GM10248 (cell line): Measurements from ENCODE around the gene TMEM150B.

ENCODE experiments used
- CTCF ChIA-PET: fragments of 300-600 bp; sonication (Branson Sonifier 250); formaldehyde crosslinking; extraction: SDS; loops from one replicate; lab custom pipeline; 2021; ENCODE audit warnings: antibody characterized with exemption; lab: Yijun Ruan, JAX
- POLR2A ChIA-PET: fragments of 350-650 bp; sonication (Branson Sonifier 250); formaldehyde crosslinking; extraction: SDS; loops from one replicate; lab custom pipeline; 2020; ENCODE audit warnings: antibody characterized with exemption; lab: Yijun Ruan, JAX
- DNase-seq: peaks from one replicate; pipeline ENCODE4 v3.0.0; 2012; ENCODE audit errors: extremely low spot score
- TF ChIP-seq, protein P1 (sequence below): IDR thresholded peaks from 2 replicates; pipeline ENCODE4 v1.5.1; 2012; ENCODE audit warnings: mild to moderate bottlenecking, low read depth; ENCODE audit errors: extremely low read depth, missing control alignments, control extremely low read depth

The TMEM150B gene

DNA sequence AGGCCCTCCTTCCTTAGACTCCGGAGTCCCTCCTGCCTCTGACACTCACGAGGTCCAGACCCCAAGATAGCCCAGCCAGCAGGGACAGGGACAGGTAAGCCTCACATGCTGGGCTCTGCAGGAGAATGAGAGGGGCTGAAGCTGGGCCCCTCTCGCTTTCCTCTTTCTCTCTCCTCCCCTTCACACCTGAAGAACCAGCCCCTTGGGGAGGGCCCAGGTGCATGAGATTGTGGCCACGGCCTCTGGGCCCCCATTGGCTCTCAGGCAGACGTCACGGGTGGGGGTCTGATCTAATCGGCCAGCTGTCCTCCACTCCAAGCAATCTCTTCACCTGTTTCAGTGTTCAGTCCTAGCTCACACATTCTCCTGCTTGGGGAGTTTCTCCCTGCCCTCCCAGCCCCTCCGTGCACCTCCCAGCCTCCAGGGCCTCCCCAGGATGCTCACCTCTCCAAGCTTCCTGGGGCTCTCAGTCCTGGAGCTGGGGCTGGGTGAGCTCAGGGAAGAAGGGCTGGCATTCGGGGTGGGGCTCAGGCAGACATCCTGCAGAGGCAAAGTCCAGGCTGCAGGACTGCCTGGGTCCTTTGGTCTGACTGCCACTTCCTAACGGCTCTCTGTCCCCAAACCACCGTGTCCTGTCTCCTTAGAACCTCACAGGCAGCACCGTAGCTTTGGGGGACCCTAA, 2.8 kb downstream of the TMEM150B start:
- DNase-seq = no peak
- TF ChIP-seq, protein P1, sequence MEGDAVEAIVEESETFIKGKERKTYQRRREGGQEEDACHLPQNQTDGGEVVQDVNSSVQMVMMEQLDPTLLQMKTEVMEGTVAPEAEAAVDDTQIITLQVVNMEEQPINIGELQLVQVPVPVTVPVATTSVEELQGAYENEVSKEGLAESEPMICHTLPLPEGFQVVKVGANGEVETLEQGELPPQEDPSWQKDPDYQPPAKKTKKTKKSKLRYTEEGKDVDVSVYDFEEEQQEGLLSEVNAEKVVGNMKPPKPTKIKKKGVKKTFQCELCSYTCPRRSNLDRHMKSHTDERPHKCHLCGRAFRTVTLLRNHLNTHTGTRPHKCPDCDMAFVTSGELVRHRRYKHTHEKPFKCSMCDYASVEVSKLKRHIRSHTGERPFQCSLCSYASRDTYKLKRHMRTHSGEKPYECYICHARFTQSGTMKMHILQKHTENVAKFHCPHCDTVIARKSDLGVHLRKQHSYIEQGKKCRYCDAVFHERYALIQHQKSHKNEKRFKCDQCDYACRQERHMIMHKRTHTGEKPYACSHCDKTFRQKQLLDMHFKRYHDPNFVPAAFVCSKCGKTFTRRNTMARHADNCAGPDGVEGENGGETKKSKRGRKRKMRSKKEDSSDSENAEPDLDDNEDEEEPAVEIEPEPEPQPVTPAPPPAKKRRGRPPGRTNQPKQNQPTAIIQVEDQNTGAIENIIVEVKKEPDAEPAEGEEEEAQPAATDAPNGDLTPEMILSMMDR = no peak
- ChIA-PET CTCF (interaction anchor here (1.2 to 3.8 kb wide), 4 partner anchors 17 to 182 kb away, joined by 3 to 23 read pairs (median 6); no protein-coding TSS in a partner anchor), POLR2A (no interaction called here)

DNA sequence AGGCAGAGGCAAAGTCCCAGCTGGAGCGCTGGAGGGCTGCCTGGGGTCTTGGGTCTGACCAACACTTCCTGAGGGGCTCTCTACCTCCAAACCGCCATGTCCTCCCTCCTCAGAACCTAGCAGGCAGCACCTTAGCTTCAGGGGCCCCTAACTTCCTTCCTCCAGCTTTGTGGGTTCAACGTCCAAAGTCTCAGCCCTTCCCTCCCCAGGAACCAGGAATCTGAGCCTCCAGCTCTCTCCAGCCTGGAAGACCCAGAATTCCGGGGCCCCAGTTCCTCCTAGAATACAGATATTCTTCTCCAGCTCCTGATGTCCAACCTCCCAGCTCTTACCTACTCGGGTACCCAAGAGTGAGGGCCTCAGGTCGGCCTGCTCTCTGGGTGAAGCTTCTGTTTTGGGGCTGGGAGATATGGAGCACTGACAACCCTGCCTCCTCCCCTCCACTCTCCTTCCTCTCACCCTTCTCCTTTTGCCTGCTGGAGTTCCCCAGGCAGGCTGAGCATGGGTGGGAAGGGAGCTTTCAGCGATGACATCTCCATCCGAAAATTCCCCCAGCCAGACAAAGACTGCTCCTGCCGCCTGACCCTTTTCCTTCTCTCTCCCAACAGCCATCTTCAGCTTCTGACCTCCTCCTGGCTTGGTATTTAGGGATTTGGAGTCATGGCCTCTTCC, 3.5 kb downstream of the TMEM150B start:
- CTCF ChIA-PET = interaction anchor here (1.0 to 3.8 kb wide), 5 partner anchors 17 to 183 kb away, joined by 3 to 23 read pairs (median 4); no protein-coding TSS in a partner anchor
- POLR2A ChIA-PET = no interaction called here
- no peak for DNase-seq
- TF ChIP-seq, protein P1 = no peak

GRCh38 chr19:55320844-55321419, 4.2 kb downstream of the TMEM150B start:
- ChIA-PET POLR2A (no interaction called here), CTCF (interaction anchor here (1.0 to 3.8 kb wide), 5 partner anchors 18 to 30 kb away, joined by 3 to 23 read pairs (median 3); no protein-coding TSS in a partner anchor)
- TF ChIP-seq, protein P1 = no peak
- no peak for DNase-seq

- CTCF ChIA-PET = interaction anchor here (0.6 to 3.8 kb wide), 3 partner anchors 18 to 94 kb away, joined by 3 to 23 read pairs (median 3); no protein-coding TSS in a partner anchor
- DNase-seq = no peak
These were observed 5.4 kb downstream of the TMEM150B start for GRCh38 chr19:55319785-55320184.

GRCh38 chr19:55316646-55317045, 8.5 kb downstream of the TMEM150B start:
- DNase-seq = no peak
- TF ChIP-seq, protein P1 = no peak
- ChIA-PET CTCF (interaction anchor here (1.5 to 7.7 kb wide), 3 partner anchors 10 to 15 kb away, joined by 4 to 42 read pairs (median 9); no protein-coding TSS in a partner anchor), POLR2A (no interaction called here)

More at GRCh38 chr19:55319785-55320184, 5.4 kb downstream of the TMEM150B start:
- TF ChIP-seq, protein P1 = no peak
- POLR2A ChIA-PET = no interaction called here

GRCh38 chr19:55315956-55316525, 9.1 kb downstream of the TMEM150B start:
- TF ChIP-seq, protein P1 = no peak
- POLR2A ChIA-PET = no interaction called here
- DNase-seq = no peak
- CTCF ChIA-PET = interaction anchor here (1.5 to 7.7 kb wide), 2 partner anchors 10 to 14 kb away, joined by 4 to 42 read pairs; no protein-coding TSS in a partner anchor
